Vagina (tissue), 2 donors: ENCODE data around the gene MCF2L.

Experiments
- CTCF ChIP-seq, 3 experiments: fragments of 450-650 bp in 2 of 3; fragments of 200-600 bp in 1 of 3; sonication (generic) in 1 of 3; IDR thresholded peaks; one replicate each; pipeline ENCODE4 v1.5.1; 2017 to 2019; ENCODE audit warnings: antibody characterized with exemption in 3 of 3, mild to moderate bottlenecking in 2 of 3, moderate library complexity in 2 of 3
- POLR2A ChIP-seq, 2 donors: fragments of 450-650 bp; IDR thresholded peaks; one replicate each; pipeline ENCODE4 v1.6.1; 2017; ENCODE audit warnings: antibody characterized with exemption in 2 of 2, mild to moderate bottlenecking in 2 of 2, moderate library complexity in 2 of 2
- POLR2AphosphoS5 ChIP-seq, 2 donors: sonication (generic); formaldehyde crosslinking; IDR thresholded peaks; one replicate each; pipeline ENCODE4 v1.9.0; 2017; ENCODE audit warnings: antibody characterized with exemption in 2 of 2, mild to moderate bottlenecking in 2 of 2, low read depth in 1 of 2; ENCODE audit not compliant: insufficient read depth in 1 of 2

- no peak for TF ChIP-seq POLR2A (IDR thresholded peaks at IDR 0.05)
- TF ChIP-seq CTCF (IDR thresholded peaks at IDR 0.05), result no peak
- no peak for TF ChIP-seq POLR2AphosphoS5 (IDR thresholded peaks at IDR 0.05; ENCODE audit: insufficient read depth in 1 of 2, low read depth in 1 of 2)
Measured at GRCh38 chr13:113002913-113003290, 33.9 kb downstream of the MCF2L start.
